Fibroblast of skin of right quadriceps (primary cell): ENCODE results near the gene TNFAIP8L2.
"Not testable (repeated sequence)": the region's sequence is repeated elsewhere in the genome, so short reads cannot be mapped to it uniquely, and the experiment has no call there.

Experiments
- DNase-seq: peaks from one replicate; pipeline ENCODE4 v3.0.0-alpha.2; 2013

The TNFAIP8L2 gene

DNA sequence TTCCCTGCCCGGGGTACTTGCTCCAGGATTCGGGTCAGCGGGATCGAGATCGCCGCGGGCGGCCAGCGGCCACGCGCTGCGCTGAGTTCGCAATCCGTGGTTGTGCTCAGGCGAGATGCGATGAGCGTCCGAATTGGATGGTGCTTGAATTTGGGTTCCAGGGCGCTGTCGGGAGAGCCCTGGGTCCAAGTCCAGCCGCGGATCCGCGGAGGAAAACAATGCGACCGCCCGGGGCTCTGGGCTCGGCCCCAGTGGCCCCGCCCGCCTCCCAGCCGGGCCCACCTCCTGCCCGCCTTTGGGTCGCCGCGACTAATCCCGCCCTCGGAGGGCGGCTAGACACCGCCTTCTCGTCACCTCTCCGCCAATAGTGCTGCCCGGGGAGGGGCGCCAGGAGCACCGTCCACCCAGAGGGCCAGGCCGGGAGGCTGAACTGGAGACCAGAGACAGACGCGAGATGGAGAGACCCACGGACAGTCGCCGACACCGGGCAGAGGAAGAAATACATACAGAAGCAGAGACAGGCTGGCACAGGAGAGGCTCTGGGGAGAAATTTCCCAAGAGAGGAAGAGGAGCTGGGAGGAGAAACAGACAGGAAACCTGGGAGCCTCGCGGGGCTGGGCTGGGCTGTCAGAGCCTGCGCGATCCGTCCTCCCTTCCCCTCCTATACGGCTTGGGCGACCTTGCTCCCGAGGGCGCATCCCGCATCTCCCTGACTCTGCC, 9.9 kb upstream of the TNFAIP8L2 start, which contains the start of gene SEMA6C:
Gene SEMA6C, minus strand, starts transcription at position 220 of the 720 bp plus-strand sequence. CDS start 4,010 bp downstream, outside the sequence.
- peak; percentile 87 for DNase-seq

DNA sequence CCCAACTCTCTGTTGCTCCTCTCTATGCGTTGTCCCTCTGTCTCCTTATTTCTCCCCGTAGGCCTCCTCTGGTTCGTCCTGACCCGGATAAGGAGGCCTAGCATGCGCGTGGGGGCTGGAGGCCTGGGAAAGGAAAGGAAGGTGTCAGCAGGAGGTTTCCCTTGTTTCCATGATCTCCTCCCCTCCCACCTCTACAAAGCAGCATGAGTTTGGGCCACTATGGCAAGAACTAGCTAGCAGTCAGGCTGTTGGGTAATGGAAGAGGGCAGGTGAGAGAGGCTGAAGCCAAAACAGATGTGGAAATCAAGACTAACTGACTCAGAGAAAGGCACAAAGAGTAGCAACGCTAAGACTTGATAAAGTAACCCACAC, 9.3 kb upstream of the TNFAIP8L2 start:
- DNase-seq = no peak

DNA sequence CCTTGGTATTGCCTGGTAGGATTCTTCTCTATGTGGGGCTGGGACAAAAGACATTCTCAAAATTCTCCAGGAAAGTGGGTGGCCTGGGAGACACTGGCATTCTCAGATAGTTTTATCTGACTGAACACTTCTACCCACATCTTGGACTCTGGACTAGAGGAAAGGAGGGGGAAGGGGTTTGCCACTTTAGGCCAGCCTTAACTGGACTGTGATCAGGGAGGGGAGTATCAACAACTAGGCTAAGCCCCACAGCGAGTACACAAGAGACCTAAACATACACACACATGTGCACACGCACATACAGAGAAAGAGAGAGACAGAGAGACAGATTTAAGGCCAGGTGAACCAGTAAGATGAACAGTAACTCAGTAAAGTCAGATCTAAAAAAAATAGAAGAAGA, 8.8 kb upstream of the TNFAIP8L2 start:
- no peak for DNase-seq

DNA sequence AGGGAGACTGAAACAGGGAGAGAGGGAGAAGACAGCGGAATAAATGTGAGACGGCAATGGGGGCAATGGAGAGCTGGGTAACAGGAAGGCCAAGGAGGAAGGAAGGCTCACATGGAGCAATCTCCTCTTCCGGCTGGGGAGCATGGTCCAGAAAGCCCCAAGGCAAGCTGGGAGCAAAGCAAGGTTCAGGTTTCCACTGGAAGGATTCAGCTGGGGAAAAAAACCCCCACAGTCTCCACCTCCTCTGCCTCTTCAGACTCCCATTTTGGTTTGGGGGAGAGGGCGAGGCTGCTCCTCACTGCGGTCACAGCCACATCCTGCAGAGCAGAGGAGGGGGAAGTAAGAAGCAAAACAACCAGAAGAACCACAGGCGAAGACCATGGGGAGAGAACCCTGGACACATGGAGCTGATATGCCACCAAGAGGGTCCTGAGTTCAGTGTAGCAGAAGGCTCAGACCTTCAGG, 650 bp downstream of the TNFAIP8L2 start:
- DNase-seq = no peak

DNA sequence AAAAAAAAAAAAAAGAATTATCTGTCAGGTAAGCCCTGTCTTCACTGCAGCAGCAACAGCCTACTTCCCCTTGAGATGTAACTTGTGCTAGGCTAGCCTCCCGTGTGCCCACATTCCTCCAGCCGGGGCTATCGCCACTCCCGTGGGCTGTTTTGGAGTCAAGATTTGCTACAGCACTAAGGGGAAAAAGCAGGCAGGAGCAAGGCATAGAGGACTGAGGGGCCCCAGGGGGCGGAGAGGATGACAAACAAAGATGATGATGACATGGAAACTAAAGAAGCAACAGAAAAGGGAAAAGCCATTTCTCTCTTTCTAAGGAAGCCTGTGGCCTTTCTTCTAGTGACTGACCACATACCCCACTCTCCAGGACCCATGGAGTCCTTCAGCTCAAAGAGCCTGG, 1.9 kb downstream of the TNFAIP8L2 start:
- no peak for DNase-seq

DNA sequence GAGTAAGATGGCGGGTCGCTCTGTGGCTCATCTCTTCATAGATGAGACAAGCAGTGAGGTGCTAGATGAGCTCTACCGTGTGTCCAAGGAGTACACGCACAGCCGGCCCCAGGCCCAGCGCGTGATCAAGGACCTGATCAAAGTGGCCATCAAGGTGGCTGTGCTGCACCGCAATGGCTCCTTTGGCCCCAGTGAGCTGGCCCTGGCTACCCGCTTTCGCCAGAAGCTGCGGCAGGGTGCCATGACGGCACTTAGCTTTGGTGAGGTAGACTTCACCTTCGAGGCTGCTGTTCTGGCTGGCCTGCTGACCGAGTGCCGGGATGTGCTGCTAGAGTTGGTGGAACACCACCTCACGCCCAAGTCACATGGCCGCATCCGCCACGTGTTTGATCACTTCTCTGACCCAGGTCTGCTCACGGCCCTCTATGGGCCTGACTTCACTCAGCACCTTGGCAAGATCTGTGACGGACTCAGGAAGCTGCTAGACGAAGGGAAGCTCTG, 2.4 kb downstream of the TNFAIP8L2 start:
- DNase-seq = no peak

DNA sequence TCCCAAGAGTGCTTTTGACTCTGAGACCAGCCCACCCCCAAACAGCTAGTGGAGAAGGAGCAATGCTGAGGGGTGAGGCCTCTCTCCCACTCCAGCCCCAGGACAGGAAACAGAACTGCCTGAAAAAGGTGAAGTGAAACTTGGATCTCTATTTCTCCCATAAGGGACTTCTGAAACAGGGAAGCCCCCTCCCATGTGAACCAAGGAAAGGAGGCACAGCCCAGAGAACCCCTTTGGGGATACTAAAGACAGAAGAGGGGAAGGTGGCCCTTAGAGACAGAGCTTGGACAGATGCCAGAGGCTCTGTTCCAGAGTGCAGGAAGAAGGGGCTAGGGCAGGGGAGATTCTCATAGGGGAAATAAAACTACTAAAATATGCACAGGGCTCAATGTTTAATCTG, 2.9 kb downstream of the TNFAIP8L2 start:
- no peak for DNase-seq

DNA sequence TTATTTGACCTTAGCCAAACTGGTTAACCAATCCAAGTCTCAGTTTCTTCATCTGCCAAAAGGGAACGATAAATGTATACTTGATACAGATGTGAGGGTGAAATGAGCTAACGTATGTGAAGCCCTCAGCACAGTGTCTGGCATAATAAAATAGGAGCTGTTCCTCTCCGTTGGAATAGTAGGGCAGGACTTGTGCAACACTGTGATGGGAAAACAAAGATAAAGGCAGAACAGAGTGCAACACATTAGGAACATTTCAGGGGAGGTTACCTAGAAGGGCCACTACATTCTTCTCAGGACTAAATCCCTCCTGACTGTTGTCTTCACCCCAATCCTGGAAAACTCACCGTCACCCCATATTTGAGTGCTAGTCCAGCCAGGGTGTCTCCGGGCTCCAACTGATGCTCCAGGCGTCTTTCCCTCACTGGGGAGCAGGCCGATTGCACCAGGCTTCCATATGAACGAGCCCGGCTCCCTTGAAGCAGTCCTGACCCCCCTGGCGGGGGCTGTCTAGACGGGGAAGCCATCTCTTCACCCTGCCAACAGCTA, 8.4 kb downstream of the TNFAIP8L2 start:
- DNase-seq = no peak

DNA sequence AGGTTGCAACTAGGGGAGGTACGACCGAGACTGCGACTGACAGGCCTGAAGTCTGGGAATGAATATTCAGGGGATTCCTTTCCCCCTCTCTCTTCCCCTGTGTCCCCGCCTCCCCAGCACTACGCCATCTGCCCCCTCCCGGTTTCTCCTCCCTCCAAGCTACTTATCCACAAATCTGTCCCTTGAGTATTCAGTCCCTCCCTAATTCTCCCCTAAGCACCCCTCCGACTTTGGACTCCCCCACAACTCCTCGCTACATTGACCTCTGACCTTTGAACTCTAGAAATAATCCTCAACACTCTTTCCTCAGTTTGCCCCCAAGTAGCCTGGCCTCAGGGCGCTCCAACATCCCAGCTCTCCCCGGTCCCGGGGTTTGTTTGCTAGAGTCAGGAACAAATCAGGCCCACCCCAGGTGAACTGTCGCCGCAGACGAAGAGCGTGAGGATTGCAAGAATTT, 8.9 kb downstream of the TNFAIP8L2 start:
- DNase-seq = peak; percentile 61

DNA sequence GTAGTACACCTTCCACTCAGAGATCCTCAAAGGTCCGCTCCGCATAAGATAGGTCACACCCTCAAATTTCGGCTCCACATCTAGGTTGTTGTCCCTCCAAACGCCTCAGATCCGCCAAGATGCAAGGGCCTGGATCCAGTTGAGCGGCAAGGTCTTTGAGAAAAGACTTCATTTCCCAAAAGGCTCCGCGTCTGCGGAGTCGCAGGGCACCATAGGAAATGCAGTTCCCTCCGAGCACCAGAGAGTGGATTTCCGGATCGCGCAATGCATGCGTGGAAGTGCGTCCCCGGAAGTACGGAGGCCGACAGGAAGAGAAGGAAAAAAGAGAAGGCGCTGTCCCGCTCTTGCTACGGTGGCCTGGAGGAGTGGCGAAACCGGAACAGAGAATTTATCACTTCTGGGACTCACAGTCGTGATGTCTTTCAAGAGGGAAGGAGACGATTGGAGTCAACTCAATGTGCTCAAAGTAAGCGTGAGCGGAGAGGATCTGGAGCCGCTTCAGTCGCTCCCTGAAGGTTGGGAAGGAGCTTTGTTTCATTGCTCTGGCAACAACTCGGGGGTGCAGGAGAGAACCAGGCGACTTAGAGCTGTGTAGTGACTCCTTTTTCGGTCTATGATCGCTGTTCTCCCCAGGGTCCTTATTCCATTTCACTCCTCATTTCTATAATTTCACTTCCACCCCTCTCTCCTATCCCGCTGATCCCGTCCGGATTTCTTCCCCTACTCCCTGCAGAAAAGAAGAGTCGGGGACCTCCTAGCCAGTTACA, 9.5 kb downstream of the TNFAIP8L2 start, which contains the start of the genes LYSMD1 and SCNM1:
Gene LYSMD1, minus strand, starts transcription at position 165 of the 767 bp plus-strand sequence. CDS start 644 bp downstream, outside the sequence.
Gene SCNM1, plus strand, starts transcription at position 407 of the 767 bp plus-strand sequence. Its CDS starts 9 bp downstream, at position 416.
- peak; percentile 100 for DNase-seq

DNA sequence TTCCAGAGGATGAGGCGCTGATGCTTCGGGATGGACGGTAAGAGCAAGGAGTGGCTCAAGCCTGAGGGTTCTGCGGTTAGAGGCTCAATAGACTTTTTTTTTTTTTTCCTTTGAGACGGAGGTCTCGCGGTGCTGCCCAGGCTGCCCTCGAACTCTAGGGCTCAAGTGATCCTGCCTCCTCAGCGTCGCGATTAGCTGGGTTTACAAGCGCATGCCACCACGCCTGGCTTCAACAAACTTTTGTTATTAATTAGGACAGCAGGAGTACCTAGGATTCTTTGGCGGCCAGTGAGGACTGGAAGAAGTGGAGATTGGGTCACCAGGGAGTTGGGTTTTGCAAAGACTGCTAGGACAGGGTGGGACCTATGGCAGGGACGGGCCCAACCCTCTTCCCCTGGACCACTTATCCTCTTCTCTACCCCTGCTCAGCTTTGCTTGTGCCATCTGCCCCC, 10.1 kb downstream of the TNFAIP8L2 start:
- DNase-seq = peak; percentile 55

DNA sequence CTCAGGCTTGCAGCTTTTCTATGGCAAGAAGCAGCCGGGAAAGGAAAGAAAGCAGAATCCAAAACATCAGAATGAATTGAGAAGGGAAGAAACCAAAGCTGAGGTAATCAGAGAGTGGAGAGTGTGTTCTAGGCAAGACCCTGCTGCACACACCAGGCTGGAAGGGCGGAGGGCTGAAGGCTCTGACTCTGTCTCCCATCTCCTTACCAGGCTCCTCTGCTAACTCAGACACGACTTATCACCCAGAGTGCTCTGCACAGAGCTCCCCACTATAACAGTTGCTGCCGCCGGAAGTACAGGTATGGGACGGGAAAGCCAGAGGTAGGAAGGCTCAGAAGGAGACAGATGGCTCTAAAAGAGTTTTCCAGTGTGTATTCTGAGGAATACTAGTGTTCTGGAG, 10.7 kb downstream of the TNFAIP8L2 start:
- no peak for DNase-seq

DNA sequence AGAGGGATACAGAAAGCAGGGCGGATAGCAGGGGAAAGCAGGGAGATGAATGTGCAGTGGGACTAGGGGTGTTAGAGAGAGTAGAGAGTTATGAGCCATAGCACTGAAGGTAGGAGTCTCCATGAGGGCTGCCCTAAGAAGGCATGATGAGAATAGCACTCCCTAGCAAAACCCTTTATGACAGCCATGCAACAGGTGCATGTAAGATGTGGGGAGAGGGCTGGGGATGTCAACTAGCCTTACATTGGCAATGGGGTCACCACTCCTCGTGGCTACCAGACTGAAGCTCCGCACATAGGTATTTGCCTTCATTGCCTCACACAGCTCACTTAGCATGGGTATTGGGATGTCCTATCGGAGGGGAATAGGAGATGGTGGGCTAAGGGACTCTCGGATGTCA, 14.7 kb downstream of the TNFAIP8L2 start:
- no peak for DNase-seq

DNA sequence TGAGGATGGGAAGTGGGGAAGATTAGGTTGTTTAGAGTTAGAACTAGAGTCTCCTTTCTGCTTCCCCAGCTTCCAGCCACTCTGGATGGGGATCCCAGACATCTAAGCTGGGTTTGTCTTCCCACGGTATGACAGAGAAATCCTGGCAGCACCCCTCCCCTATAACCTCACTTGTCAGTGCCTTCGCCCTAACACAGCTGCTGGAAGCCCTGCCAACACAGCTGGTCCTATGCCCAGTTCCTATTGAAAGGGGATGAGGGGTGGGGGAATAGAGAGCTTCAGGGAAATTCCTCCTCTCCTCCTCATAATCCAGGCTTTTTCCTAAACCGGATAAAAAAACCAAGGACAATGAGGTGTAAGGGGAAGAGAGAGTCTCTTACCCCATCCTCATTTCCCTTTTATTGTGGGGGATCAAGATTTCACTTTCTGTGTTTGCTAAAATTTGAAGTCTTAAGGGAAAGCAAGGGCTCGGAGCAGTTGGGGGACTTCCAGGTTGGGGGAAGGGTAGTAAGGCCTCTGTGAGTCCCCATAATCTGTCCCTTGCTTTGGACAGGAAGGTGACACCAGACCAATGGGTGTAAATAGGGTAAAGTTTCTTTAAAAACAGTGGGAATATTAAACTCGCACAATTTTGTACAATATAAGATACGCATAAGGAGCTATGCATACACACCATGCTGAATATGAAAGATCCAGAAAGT, 18.7 kb downstream of the TNFAIP8L2 start:
- DNase-seq = no peak

DNA sequence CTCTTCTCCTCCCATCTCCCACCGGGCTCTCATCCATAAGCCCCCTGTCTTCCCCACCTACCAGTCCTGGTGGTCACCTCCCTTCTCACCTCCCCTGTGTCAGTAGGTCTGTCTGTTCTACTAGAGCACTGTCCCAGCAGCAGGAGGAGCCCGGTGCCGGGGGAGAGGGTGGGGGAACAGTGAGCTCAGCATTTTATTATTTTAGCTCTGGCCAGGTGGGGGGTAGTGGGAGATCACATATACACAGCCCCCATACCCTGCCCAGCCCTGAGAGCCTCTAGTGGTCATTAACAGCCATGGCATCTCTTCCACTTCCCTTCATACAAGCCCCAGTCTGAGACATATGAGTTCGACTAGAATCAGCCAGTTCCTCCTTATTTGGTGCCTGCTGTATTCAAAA, 19.4 kb downstream of the TNFAIP8L2 start, which contains the start of gene TMOD4:
Gene TMOD4, minus strand, starts transcription at position 119 of the 400 bp plus-strand sequence. CDS start 1,106 bp downstream, outside the sequence.
- DNase-seq = peak; percentile 12

DNA sequence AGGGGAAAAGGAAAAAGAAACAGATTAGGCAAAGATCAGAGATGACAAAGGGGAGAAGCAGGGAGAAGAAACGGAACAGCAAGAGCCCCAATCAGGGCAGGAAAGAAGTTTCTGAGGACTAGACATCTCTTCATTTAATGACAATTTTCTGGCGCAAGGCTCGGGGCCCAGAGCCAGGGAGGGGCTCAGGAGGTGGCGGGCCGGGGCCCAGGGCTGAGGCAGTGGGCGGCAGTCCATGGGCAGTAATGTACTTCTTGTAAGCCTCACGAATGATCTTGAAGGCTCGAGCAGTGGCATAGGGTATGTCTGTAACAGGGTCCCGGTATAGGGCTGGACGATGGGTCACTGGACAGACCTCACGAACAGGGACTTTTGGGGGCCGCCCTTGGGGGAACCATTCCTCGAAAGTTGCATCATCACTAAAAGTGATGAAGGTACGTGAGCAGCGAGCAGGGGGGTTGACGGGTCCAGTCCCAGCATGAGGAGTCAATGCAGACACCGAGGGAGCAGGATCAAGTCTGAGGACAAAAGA, 20.1 kb downstream of the TNFAIP8L2 start:
- DNase-seq = no peak

DNA sequence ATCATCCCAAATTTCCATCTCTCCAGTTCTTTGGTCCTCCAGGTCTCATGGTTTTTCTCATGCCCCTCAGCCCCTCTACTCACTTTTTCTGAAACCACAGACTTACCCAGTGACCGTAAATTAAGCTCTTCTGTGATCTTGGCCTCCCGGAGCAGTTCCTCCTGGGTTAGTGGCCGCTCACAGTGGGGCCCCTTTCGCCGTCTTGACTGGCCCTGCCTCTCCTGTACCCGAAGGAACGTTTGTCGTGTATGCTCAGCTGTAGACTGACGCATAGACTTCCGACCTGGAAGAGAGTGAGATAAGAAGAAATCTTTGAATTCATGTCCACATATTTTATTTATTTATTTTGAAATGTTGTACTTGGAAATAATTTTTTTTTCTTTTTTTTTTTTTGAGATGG, 27.8 kb downstream of the TNFAIP8L2 start:
- no peak for DNase-seq

DNA sequence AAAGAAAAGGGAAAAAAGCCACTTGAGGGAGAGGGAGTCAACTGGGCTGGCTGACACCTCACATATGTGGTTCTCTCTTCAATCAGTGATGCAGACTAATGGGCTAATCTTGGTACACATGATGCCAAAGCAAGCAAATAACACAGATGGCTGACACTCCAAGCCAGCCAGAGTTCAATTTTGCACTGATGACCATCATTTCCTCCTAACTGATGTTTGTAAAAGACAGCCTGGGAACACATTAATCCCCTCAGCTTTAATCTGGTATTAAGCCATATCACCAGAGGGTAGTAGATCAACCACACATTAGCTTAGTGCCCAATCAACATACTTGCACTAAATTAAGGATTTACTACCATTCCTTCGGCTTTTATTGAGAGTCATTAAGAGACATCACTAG, 30.8 kb downstream of the TNFAIP8L2 start:
- no peak for DNase-seq

DNA sequence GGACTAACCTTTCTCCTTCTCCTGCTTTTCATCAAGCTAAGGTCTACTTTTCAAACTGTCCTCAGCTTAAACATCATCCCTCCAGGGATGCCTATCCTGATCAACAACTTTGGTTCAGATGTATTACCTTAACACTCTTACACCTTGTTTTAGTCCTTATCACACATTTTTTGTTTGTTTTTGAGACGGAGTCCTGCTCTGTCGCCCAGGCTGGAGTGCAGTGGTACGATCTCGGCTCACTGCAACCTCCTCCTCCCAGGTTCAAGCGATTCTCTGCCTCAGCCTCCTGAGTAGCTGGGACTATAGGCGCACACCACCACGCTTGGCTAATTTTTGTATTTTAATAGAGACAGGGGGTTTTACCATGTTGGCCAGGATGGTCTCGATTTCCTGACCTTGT, 32.2 kb downstream of the TNFAIP8L2 start:
- not testable (repeated sequence) for DNase-seq

DNA sequence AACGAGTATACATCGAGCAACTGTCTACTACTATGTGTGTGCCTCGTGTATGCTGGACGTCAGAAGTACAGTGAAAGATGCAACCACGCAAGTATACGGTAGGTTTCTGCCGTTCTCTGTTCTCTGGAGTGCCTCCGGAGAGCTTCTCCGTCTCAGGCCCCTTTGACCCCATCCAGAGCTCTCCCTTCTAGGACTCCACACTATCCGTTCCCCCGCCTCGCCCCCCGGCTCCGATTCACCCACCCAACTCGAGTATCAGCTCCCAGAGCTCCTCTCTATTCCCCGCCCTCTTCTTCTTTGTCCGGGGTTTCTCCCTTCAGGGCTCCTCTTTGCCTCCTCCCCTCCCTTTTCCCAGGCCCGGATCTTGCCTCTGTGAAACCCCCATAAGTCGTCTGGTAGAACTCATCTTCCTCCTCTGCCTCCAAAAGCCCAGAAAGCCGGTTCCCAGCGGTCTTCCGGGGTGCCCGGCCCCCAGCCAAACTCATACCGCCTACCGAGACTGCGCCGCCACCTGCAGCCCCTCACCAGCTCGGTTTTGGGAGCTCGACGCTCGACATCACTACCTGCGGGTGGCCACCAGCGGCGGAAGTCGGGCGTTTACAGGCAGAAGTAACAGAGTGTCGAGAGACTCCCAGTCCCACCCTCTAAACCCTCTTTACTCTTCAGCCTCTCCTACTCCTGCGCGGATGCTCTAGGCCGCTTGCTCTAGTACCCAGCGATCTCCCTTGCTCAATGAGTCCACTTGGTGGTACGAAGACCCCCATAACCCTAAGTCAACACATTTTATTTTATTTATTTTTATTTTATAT, 33.4 kb downstream of the TNFAIP8L2 start, which contains the start of gene VPS72:
Gene VPS72, minus strand, starts transcription at position 561 of the 809 bp plus-strand sequence. Its CDS starts 76 bp downstream, at position 485.
- peak; percentile 89 for DNase-seq

DNA sequence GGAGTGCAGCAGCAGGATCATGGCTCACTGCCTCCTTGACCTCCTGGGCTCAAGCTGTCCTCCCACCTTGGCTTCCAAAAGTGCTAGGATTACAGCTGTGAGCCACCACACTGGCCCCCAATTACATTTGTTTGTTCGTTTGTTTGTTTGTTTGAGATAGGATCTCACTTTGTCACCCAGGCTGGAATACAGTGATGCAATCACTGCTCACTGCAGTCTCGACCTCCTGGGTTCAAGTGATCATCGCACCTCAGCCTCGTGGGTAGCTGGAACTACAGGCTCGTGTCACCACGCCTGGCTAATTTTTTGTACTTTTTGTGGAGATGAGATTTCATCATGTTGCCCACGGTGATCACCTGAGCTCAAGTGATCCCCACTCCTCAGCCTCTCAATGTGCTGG, 35.6 kb downstream of the TNFAIP8L2 start:
- no peak for DNase-seq
